DMS 273 (cell line): ENCODE measurements around the gene SLFN12L.
A peak's percentile ranks its signal among the peaks of the same experiment; 100 is the strongest.
"Not testable (repeated sequence)": the region's sequence is repeated elsewhere in the genome, so short reads cannot be mapped to it uniquely, and the experiment has no call there.

Experiments used
- DNase-seq: peaks from one replicate; lab custom pipeline; 2025; ENCODE audit not compliant: unreplicated experiment; lab: John Stamatoyannopoulos, UW

Gene SLFN12L

GRCh38 chr17:35537601-35538141 is at the start of gene SLFN12L:
SLFN12L (minus strand) TSS chr17:35537678; CDS start chr17:35522364, 15,314 bp downstream.
- no peak for DNase-seq

GRCh38 chr17:35586569-35587073 is 49.1 kb upstream of the SLFN12L start:
- DNase-seq: no peak

- no peak for DNase-seq
Measured at GRCh38 chr17:35584061-35584460, 46.6 kb upstream of the SLFN12L start.

- no peak for DNase-seq
Measured at GRCh38 chr17:35578929-35579432, 41.5 kb upstream of the SLFN12L start.

GRCh38 chr17:35578197-35578928 is 40.9 kb upstream of the SLFN12L start, which contains the start of gene PEX12:
PEX12 (minus strand) TSS chr17:35578571; CDS start chr17:35578021, 550 bp downstream.
- DNase-seq: peak; percentile 95

GRCh38 chr17:35577830-35578196 is 40.3 kb upstream of the SLFN12L start:
- DNase-seq: peak; percentile 50

DNA sequence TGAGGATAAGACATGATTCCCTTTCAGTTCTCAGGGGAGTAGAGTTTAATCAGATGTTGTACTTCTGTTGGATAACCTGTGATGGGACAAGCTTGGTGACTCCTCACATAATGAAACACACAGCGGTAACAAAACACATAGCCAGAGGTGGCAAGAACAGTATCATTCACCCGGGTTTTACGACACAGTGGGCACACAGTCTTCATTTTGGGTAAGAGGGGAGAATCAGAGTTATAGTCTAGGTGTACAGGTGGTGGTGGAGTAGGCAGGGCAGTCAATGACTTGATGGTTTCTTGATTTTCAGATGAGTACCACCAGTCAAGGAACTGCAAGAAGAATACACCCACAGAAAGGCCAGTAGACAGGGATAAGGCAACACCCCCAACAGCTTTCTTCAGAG is 38.3 kb upstream of the SLFN12L start:
- no peak for DNase-seq

DNA sequence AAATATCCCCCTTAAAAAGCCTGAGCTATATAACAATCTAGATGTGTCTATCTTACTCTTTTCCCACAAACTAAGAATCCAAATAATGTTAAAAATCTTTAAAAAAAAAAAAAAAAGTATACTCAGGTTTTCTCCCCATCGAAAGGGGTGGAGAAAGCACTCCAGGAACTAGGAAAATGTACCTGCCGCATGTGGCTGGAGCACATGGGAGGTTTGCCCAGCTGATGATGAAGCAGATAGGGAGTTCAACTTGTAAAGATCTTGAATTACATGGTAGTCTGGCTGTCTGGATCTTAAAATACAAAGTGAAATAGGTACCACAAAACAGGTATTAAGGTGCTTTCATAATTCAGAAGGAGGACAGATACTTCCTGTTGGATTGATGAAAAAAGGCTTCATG is 31.9 kb upstream of the SLFN12L start:
- peak; percentile 11 for DNase-seq

DNA sequence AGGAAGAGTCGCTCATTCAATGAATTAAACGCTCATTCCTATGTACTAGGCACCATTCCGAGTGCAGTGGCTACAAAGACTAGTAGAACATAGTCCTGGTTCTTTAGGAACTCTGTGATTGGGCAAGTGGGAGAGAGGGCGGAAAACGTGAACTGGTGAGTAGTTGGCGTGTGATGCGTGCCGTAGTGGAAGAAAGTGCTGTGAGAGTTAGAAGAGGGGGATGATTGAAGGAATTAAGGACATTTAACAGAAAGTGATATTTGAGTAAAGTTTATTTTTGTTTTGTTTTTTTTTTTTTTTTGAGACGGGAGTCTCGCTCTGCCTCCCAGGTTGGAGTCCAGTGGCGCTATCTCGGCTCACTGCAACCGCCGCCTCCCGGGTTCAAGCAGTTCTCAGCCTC is 31.1 kb upstream of the SLFN12L start:
- peak; percentile 63 for DNase-seq

GRCh38 chr17:35566968-35567367 is 29.5 kb upstream of the SLFN12L start:
- no peak for DNase-seq

GRCh38 chr17:35563181-35563580 is 25.7 kb upstream of the SLFN12L start:
- DNase-seq: not testable (repeated sequence)

GRCh38 chr17:35560703-35561102 is 23.2 kb upstream of the SLFN12L start, which contains the start of gene SLFN14:
SLFN14 (minus strand) TSS chr17:35560819; CDS start chr17:35558062, 2,757 bp downstream.
- no peak for DNase-seq

DNA sequence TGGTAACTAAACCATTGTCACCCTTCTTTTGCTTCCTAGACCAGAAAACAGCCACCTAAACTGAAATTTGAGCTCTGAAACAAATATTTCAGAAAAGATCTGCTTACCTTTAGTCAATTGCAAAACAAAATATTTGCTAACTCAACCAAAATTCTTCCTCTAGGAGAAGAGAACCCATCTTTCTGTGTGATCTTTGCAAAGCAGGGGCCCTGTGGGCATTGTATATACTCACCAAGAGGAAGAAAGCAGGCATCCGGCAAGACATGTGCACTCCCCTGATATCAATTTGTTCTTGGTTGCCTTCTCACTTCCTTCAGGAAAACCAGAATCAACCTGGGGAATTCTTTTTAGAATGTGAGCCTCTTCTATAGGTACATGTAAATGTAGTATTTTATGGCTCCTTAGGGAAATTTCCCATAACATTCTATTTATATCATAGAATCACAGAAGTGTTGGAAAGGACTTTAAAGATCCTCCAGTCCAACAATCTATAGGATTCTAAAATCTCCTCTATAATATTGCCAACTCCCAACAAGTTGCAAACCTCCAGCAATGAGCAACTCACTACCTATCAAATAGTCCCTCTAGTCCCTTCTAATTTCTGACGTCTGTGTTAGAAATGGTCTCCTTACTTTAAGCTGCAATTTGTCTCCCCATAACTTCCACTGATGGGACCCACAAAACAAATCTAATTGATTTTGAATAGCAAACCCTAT is 22.2 kb upstream of the SLFN12L start:
- DNase-seq: no peak

DNA sequence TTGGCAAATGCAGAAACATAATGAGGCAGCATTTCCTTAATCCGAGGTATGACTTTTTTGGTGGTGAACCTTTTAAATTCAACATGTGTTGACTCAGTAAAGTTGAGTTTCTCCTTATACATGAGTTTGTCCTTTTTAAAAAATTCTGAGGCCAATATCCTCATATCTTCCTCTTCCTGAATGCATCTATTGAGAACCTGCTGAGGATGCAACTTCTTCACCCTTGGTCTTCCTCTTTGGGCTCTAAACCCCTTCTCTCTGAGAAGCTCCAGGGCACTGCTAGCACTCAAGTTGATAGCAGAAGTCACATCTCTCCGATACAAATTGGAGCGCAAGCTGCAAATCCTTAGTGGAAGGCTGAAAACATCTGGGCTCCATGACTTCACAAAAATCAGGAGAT is 19.9 kb upstream of the SLFN12L start:
- no peak for DNase-seq

DNA sequence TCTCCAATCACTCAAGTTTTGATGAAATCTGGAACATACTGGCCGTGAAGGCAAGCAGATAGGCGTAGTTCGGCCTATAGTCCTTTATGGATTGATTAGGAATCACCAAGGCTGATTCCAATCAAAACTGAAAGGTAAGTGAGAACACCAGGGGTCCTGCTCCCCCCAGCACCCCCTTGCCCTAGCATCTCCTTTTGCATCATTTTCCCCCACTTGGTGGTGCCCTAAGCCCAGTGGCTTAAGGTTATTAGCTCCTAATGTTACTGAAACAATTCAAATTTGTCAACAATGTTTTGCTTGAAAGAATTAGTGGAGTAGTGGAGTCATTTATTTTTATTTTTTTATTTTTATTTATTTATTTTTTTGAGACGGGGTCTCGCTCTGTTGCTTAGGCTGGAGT is 18.2 kb upstream of the SLFN12L start:
- peak; percentile 31 for DNase-seq

DNA sequence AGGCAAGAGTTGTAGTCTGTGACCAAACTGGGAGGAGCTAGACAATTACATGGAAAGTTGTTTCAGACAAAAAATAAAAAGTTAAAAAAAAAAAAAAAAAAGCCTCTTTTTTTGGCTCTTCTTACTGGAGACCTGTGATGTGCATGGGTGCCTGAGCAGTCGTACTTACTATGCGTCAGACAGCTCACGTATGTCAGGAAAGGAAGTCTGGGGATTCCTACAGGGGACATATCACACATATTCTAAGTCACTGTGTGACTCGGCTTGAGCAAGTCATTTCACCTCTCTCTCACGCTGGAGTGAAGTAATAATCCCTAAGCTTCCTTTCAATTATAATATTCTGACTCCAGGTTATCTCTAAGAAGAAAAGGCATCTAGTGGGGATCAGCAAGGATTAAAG is 17.2 kb upstream of the SLFN12L start:
- DNase-seq: no peak

DNA sequence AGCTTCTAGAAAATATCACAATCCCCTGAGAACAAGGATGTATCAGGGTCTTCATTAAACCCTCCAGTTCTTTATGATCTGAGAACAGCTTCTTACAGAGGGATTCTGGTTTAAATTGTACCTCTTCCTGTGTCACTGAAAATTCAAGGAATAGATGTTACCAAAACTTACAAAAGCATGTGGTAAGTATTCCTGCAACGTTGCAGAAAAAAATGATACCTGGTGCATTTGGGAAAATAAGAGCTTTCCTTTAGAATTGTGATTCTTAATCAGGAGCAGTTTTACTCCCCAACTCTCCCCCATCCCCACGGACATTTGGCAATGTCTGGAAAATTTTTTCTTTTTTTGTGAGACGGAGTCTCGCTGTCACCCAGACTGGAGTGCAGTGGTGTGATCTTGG is 15.8 kb upstream of the SLFN12L start:
- no peak for DNase-seq

- DNase-seq: no peak
Measured at GRCh38 chr17:35548978-35549377, 11.5 kb upstream of the SLFN12L start.

DNA sequence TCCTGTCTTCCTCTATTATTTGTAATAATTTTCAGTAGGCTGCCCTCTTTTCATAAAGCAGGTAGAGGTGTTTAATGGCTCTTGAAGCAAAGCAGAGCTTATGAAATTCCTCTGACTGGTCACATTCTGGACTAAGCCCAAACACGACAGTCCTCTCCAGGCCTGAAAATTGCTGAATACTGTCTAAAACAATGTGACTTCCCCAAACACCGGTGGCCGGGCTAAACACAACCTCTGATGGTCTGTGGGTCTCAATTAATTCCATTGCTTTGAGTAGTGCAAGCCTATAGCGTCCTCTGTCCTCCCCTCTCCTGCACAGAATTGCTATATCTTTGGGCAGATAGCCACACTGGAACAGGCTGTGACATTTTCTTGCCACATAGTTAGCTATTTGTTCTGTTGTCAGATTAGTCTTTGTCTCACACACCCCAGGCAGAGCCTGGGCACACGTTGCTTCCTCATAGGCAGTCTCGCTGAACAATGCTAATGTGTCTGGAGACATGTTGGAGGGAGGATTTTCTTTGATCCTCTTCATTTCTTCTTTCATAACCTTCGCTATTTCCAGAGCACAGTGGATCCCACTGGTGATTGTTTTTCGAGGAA is 10.8 kb upstream of the SLFN12L start:
- DNase-seq: no peak

- DNase-seq: no peak
Measured at GRCh38 chr17:35546487-35546886, 9.0 kb upstream of the SLFN12L start.

DNA sequence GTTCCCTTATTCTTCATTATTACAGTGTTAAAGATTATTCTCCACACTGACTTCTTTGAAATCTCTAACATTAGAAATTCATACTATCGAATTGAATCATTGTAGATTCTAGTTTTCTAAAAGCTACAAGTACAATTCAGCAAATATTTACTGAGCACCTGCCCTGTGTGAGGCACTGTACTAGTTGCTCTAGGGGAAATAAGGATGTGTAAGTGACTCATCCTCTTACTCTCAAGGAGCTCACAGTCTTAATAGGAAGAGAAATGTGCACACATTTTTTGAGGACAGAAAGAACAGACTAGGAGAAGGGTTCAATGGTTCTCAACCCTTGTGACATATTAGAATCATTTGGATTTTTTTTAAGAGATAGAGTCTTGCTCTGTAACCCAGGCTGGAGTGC is 7.7 kb upstream of the SLFN12L start:
- DNase-seq: no peak
